HepG2 (cell line): ENCODE results near the gene CCNQ. TPM values are rescaled to one million over a fixed set of nuclear protein-coding genes. Genes with fewer than 3 reads are reported as not detected.

Experiments used
- ARID2 ChIP-seq: sonication (generic); formaldehyde crosslinking; IDR thresholded peaks from 2 replicates; pipeline ENCODE4 v1.8.1; 2022; ENCODE audit warnings: mild to moderate bottlenecking, missing genetic modification reagents, borderline replicate concordance
- CBFB ChIP-seq: sonication (generic); formaldehyde crosslinking; IDR thresholded peaks from 2 replicates; pipeline ENCODE4 v1.4.0; 2020; ENCODE audit warnings: missing genetic modification reagents
- HIVEP1 ChIP-seq: sonication (generic); formaldehyde crosslinking; IDR thresholded peaks from 2 replicates; pipeline ENCODE4 v1.4.0; 2020; ENCODE audit warnings: mild to moderate bottlenecking, missing genetic modification reagents
- MLLT10 ChIP-seq: sonication (generic); formaldehyde crosslinking; IDR thresholded peaks from 2 replicates; pipeline ENCODE4 v1.4.0; 2020; ENCODE audit warnings: missing genetic modification reagents
- NFE2L1 ChIP-seq: sonication (generic); formaldehyde crosslinking; IDR thresholded peaks from 2 replicates; pipeline ENCODE4 v1.4.0; 2020; ENCODE audit warnings: missing genetic modification reagents, mild to moderate bottlenecking, borderline replicate concordance
- ONECUT2 ChIP-seq: sonication (generic); formaldehyde crosslinking; IDR thresholded peaks from 2 replicates; pipeline ENCODE4 v1.4.0; 2020; ENCODE audit warnings: missing genetic modification reagents
- PAF1 ChIP-seq: IDR thresholded peaks from 2 replicates; pipeline ENCODE4 v1.6.1; 2016; ENCODE audit warnings: missing genetic modification reagents, missing compliant biosample characterization
- SPEN ChIP-seq: sonication (generic); formaldehyde crosslinking; IDR thresholded peaks from 2 replicates; pipeline ENCODE4 v1.5.1; 2020; ENCODE audit warnings: low read depth, mild to moderate bottlenecking, missing genetic modification reagents
- TBX3 ChIP-seq: fragments of 450-650 bp; IDR thresholded peaks from 2 replicates; pipeline ENCODE4 v1.6.1; 2017; ENCODE audit warnings: antibody characterized with exemption, mild to moderate bottlenecking, inconsistent platforms, borderline replicate concordance
- ZKSCAN8 ChIP-seq: IDR thresholded peaks from 2 replicates; pipeline ENCODE4 v1.6.1; 2016; ENCODE audit warnings: borderline replicate concordance, missing genetic modification reagents, missing compliant biosample characterization
- ZNF746 ChIP-seq: sonication (generic); formaldehyde crosslinking; IDR thresholded peaks from 2 replicates; pipeline ENCODE4 v1.8.0; 2022; ENCODE audit warnings: mild to moderate bottlenecking, missing genetic modification reagents
- ZNF776 ChIP-seq: sonication (generic); formaldehyde crosslinking; IDR thresholded peaks from 2 replicates; pipeline ENCODE4 v1.4.0; 2020; ENCODE audit warnings: mild to moderate bottlenecking, missing genetic modification reagents
- polyA plus RNA-seq, 8 experiments: library from polyadenylated mRNA; depleted of rRNA in 3 of 8; stranded (reverse) in 7 of 8; unstranded in 1 of 8; fragments of >200 nt; fragmentation: Illumina TruSeq in 4 of 8; extraction: Trizol in 4 of 8; gene quantifications; 2 replicates each; pipeline versions ENCODE4 v1.2.1 to v1.2.3, GENCODE V29; 2011 to 2016; ENCODE audit warnings: low read depth in 4 of 8, missing spikeins in 1 of 8, mixed read lengths in 1 of 8; ENCODE audit not compliant: insufficient read depth in 1 of 8
- total RNA-seq, 5 experiments: library from RNA; depleted of rRNA; stranded (reverse); fragments of >200 nt; fragmentation: Illumina TruSeq; extraction: Trizol; gene quantifications; 2 replicates each; pipeline ENCODE4 v1.2.3, GENCODE V29; 2016; ENCODE audit warnings: low read depth in 1 of 5
- TF ChIP-seq, protein P1 (sequence below): sonication (generic); formaldehyde crosslinking; IDR thresholded peaks from 2 replicates; pipeline ENCODE4 v1.4.0; 2020; ENCODE audit warnings: mild to moderate bottlenecking, missing genetic modification reagents
- TF ChIP-seq, protein P2 (sequence below): sonication (generic); formaldehyde crosslinking; conservative IDR thresholded peaks from 2 replicates; pipeline ENCODE4 v1.8.0; 2022; ENCODE audit warnings: low read depth, missing genetic modification reagents
- TF ChIP-seq, protein P3 (sequence below): sonication (generic); formaldehyde crosslinking; IDR thresholded peaks from 2 replicates; pipeline ENCODE4 v1.9.0; 2021; ENCODE audit warnings: missing genetic modification reagents, borderline replicate concordance

CCNQ gene
- total and polyA plus RNA-seq, 2 of the 13 experiments (the other 11 are each of a cell fraction or from before 2014, with no cell fraction given): 15.0 to 25.5 TPM

DNA sequence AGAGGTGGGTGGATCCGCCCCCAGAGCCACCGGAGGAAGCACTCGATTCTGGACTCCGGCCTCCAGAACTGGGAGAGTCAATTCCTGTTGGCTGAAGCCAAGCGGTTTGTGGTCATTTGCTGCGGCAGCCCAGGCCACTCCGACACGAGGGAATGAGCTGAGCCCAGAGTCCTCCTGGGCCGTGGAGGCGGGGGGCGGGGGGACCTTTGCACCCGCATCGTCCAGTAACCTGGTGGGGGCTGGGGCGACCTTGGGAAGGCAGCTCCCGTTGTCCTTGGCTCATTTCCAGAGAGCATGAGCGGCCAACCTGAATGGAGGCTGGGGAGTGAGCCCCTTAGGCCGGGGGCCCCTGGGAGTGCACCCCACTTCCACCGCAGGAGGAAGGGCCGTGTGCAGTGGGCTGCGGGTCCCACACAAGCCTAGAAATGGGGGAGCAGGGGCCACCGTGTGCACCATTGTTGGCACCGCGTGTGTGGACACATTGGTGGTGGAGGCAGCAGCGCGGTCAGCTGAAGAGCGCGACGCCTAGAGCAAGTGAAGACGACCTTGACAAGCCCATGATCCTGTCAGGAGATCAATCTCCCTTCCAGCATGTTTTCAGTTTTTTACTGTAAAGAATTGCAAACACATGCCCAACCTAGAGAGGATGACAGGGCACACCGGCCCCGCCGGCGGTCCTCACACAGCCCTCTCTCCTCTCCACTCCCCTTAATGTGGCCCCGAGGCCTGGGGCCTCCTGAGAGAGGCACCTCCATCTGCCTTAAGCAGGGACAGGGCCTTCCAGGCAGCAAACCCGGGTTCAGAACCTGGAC, 28.1 kb upstream of the CCNQ start (continued):
- TF ChIP-seq HIVEP1 (CRISPR knock-in tag) (no peak), ZNF776 (no peak), SPEN (CRISPR knock-in tag) (peak; percentile 75; the same call in 1 of the 2 replicates), PAF1 (no peak), ONECUT2 (CRISPR knock-in tag) (no peak), ARID2 (CRISPR knock-in tag) (0 out of 2 replicates have a peak, but pooled peaks have one; percentile 12), MLLT10 (CRISPR knock-in tag) (no peak), TBX3 (0 out of 2 replicates have a peak, but pooled peaks have one; percentile 8), ZNF746 (CRISPR knock-in tag) (peak; percentile 82; the same call in 1 of the 2 replicates), NFE2L1 (CRISPR knock-in tag) (no peak), ZKSCAN8 (CRISPR knock-in tag) (no peak), CBFB (CRISPR knock-in tag) (no peak)
- TF ChIP-seq, protein P1, sequence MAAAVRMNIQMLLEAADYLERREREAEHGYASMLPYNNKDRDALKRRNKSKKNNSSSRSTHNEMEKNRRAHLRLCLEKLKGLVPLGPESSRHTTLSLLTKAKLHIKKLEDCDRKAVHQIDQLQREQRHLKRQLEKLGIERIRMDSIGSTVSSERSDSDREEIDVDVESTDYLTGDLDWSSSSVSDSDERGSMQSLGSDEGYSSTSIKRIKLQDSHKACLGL (CRISPR knock-in tag): no peak
- TF ChIP-seq, protein P2, sequence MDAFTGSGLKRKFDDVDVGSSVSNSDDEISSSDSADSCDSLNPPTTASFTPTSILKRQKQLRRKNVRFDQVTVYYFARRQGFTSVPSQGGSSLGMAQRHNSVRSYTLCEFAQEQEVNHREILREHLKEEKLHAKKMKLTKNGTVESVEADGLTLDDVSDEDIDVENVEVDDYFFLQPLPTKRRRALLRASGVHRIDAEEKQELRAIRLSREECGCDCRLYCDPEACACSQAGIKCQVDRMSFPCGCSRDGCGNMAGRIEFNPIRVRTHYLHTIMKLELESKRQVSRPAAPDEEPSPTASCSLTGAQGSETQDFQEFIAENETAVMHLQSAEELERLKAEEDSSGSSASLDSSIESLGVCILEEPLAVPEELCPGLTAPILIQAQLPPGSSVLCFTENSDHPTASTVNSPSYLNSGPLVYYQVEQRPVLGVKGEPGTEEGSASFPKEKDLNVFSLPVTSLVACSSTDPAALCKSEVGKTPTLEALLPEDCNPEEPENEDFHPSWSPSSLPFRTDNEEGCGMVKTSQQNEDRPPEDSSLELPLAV (CRISPR knock-in tag): no peak
- TF ChIP-seq, protein P3, sequence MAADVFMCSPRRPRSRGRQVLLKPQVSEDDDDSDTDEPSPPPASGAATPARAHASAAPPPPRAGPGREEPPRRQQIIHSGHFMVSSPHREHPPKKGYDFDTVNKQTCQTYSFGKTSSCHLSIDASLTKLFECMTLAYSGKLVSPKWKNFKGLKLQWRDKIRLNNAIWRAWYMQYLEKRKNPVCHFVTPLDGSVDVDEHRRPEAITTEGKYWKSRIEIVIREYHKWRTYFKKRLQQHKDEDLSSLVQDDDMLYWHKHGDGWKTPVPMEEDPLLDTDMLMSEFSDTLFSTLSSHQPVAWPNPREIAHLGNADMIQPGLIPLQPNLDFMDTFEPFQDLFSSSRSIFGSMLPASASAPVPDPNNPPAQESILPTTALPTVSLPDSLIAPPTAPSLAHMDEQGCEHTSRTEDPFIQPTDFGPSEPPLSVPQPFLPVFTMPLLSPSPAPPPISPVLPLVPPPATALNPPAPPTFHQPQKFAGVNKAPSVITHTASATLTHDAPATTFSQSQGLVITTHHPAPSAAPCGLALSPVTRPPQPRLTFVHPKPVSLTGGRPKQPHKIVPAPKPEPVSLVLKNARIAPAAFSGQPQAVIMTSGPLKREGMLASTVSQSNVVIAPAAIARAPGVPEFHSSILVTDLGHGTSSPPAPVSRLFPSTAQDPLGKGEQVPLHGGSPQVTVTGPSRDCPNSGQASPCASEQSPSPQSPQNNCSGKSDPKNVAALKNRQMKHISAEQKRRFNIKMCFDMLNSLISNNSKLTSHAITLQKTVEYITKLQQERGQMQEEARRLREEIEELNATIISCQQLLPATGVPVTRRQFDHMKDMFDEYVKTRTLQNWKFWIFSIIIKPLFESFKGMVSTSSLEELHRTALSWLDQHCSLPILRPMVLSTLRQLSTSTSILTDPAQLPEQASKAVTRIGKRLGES: peak; percentile 20; the same call in 1 of the 2 replicates
